GM12874 (cell line): Measurements from ENCODE around the gene UBE2N.

Experiments used
- TF ChIP-seq, protein P1 (sequence below): IDR thresholded peaks from 2 replicates; pipeline ENCODE4 v1.5.1; 2011; ENCODE audit warnings: low read depth, mild to moderate bottlenecking, control low read depth, low read length, moderate library complexity; ENCODE audit not compliant: insufficient read depth

UBE2N gene

DNA sequence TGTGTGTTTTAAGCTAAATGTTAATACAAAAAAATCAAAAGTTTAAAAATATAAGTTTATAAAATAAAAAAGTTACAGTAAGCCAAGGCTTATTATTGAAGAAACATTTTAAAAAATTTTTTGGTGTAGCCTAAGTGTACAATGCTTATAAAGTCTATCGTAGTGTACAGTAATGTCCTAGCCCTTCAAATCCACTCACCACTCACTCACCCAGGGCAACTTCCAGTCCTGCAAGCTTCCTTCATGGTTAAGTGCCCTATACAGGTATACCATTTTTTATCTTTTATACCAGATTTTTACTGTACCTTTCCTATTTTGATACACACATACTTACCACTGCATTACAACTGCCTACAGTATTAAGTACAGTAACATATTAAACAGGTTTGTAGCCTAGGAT, 11.9 kb downstream of the UBE2N start:
- TF ChIP-seq, protein P1, sequence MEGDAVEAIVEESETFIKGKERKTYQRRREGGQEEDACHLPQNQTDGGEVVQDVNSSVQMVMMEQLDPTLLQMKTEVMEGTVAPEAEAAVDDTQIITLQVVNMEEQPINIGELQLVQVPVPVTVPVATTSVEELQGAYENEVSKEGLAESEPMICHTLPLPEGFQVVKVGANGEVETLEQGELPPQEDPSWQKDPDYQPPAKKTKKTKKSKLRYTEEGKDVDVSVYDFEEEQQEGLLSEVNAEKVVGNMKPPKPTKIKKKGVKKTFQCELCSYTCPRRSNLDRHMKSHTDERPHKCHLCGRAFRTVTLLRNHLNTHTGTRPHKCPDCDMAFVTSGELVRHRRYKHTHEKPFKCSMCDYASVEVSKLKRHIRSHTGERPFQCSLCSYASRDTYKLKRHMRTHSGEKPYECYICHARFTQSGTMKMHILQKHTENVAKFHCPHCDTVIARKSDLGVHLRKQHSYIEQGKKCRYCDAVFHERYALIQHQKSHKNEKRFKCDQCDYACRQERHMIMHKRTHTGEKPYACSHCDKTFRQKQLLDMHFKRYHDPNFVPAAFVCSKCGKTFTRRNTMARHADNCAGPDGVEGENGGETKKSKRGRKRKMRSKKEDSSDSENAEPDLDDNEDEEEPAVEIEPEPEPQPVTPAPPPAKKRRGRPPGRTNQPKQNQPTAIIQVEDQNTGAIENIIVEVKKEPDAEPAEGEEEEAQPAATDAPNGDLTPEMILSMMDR, result no peak

DNA sequence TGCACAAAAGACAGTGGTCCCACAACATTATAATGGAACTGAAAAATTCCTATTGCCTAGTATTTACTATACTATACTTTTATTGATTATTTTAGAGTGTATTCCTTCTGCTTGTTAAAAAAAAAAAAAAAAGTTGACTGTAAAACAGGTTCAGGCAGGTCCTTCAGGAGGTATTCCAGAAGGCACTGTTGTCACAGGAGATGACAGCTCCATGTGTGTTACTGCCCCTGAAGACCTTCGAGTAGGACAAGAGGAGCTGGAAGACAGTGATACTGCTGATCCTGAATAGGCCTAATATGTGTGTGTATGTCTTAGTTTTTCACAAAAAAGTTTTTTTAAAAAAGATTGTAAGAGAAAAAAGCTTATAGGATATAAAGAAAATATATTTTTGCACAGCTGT, 12.3 kb downstream of the UBE2N start:
- TF ChIP-seq, protein P1, result no peak

GRCh38 chr12:93427779-93428564, 13.8 kb downstream of the UBE2N start:
- TF ChIP-seq, protein P1, result no peak

DNA sequence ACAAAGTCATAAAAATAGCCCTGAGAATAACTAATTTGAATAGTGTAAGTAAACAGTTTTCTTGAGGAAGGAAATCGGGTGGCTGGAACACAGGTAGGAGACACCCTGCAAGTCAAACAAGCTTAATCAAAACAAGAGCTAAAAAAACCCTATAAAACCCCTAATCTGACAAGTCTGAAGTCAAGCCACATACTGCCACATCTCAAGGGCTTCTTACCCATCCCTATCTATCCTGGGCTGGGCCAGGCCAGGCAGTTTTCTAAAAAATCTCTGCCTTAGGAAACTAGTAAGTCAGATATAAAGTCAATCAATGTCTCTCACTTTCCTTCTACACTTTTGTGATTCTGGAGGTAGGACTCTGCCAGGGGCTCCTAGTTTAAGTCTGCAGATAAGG, 15.3 kb downstream of the UBE2N start:
- TF ChIP-seq, protein P1, result no peak

GRCh38 chr12:93425736-93426411, 15.9 kb downstream of the UBE2N start:
- TF ChIP-seq, protein P1, result no peak

GRCh38 chr12:93422050-93422449, 19.7 kb downstream of the UBE2N start:
- TF ChIP-seq, protein P1, result no peak

DNA sequence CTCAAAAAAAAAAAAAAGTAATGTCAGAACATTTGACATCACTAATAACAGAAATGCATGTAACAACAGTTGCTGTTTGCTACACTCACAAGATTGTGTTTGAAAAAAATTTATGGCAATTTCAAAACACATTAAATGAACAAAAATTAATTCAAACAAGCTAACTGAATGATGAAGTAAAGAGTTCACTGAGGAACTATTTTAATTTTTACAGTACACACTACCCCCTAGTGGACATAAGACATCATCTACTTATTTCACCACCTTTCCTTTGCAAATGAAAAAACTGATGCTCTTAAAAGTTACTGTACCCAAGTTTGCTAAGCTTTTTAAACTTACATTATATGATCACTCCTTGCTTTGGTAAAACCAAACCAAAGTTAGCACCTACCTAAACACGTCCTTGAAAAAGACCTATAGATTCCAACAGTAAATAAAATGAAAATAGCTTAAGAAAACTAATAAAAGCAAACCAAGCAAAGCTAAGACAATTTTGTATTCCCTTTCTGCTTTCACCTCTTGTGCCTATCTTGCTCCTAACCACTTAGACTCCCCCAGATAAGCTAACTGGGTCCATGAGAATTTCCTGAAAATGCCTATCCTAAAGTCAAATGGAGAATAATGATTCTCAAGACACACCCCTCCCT, 22.2 kb downstream of the UBE2N start:
- TF ChIP-seq, protein P1, result peak; percentile 40
